ENCODE results near the gene PLCXD3.
A peak's percentile ranks its signal among the peaks of the same experiment; 100 is the strongest.
"Not testable (repeated sequence)": the region's sequence is repeated elsewhere in the genome, so short reads cannot be mapped to it uniquely, and the experiment has no call there.

PLCXD3 gene

GRCh38 chr5:41510176-41510831, at the start of gene PLCXD3:
Gene PLCXD3 (minus strand): TSS chr5:41510601. CDS start chr5:41510526, 75 bp downstream.
- no peak for DNase-seq (ENCODE audit: low spot score)

GRCh38 chr5:41559184-41559583, 48.8 kb upstream of the PLCXD3 start:
- no peak for DNase-seq (ENCODE audit: low spot score)

GRCh38 chr5:41558295-41558694, 47.9 kb upstream of the PLCXD3 start:
- DNase-seq (ENCODE audit: low spot score): no peak

GRCh38 chr5:41547991-41548390, 37.6 kb upstream of the PLCXD3 start:
- DNase-seq (ENCODE audit: low spot score): no peak

- DNase-seq (ENCODE audit: low spot score): no peak
Observed at GRCh38 chr5:41542183-41542582, 31.8 kb upstream of the PLCXD3 start.

- DNase-seq (ENCODE audit: low spot score): no peak
Observed at GRCh38 chr5:41539454-41539853, 29.1 kb upstream of the PLCXD3 start.

GRCh38 chr5:41537581-41537980, 27.2 kb upstream of the PLCXD3 start:
- no peak for DNase-seq (ENCODE audit: low spot score)

- no peak for DNase-seq (ENCODE audit: low spot score)
Observed at GRCh38 chr5:41532485-41532884, 22.1 kb upstream of the PLCXD3 start.

- peak; percentile 17 for DNase-seq (ENCODE audit: low spot score)
Observed at GRCh38 chr5:41527201-41527779, 16.9 kb upstream of the PLCXD3 start.

GRCh38 chr5:41526699-41527098, 16.3 kb upstream of the PLCXD3 start:
- no peak for DNase-seq (ENCODE audit: low spot score)

- no peak for DNase-seq (ENCODE audit: low spot score)
Observed at GRCh38 chr5:41524174-41524573, 13.8 kb upstream of the PLCXD3 start.

- no peak for DNase-seq (ENCODE audit: low spot score)
Observed at GRCh38 chr5:41522193-41522786, 11.9 kb upstream of the PLCXD3 start.

- DNase-seq (ENCODE audit: low spot score): no peak
Observed at GRCh38 chr5:41519801-41520200, 9.4 kb upstream of the PLCXD3 start.

GRCh38 chr5:41517909-41518308, 7.5 kb upstream of the PLCXD3 start:
- DNase-seq (ENCODE audit: low spot score): no peak

GRCh38 chr5:41511241-41511640, 840 bp upstream of the PLCXD3 start:
- DNase-seq (ENCODE audit: low spot score): no peak

- no peak for DNase-seq (ENCODE audit: low spot score)
Observed at GRCh38 chr5:41509399-41510175, 814 bp downstream of the PLCXD3 start.

- no peak for DNase-seq (ENCODE audit: low spot score)
Observed at GRCh38 chr5:41508696-41509398, 1.6 kb downstream of the PLCXD3 start.

GRCh38 chr5:41508186-41508585, 2.2 kb downstream of the PLCXD3 start:
- no peak for DNase-seq (ENCODE audit: low spot score)

GRCh38 chr5:41507501-41507900, 2.9 kb downstream of the PLCXD3 start:
- no peak for DNase-seq (ENCODE audit: low spot score)

GRCh38 chr5:41503860-41504259, 6.5 kb downstream of the PLCXD3 start:
- DNase-seq (ENCODE audit: low spot score): no peak

- no peak for DNase-seq (ENCODE audit: low spot score)
Observed at GRCh38 chr5:41503310-41503709, 7.1 kb downstream of the PLCXD3 start.

GRCh38 chr5:41493490-41494126, 16.8 kb downstream of the PLCXD3 start:
- DNase-seq (ENCODE audit: low spot score): not testable (repeated sequence)
